Measurements from ENCODE around the gene NFYC.

The NFYC gene

GRCh38 chr1:40783001-40783905 is 91.7 kb downstream of the NFYC start, which contains the start of gene KCNQ4:
TSS of gene KCNQ4 (plus strand) at chr1:40783787. CDS start at chr1:40784094, 307 bp downstream.
- DNase-seq: peak; percentile 78

- DNase-seq: no peak
Measured at GRCh38 chr1:40784141-40784770, 92.8 kb downstream of the NFYC start.

- no peak for DNase-seq
Measured at GRCh38 chr1:40784771-40785151, 93.3 kb downstream of the NFYC start.

GRCh38 chr1:40785446-40785845 is 93.9 kb downstream of the NFYC start:
- DNase-seq: no peak

GRCh38 chr1:40786171-40786994 is 94.9 kb downstream of the NFYC start:
- DNase-seq: no peak

GRCh38 chr1:40786995-40787705 is 95.6 kb downstream of the NFYC start:
- no peak for DNase-seq

- DNase-seq: no peak
Measured at GRCh38 chr1:40787737-40788560, 96.4 kb downstream of the NFYC start.

- no peak for DNase-seq
Measured at GRCh38 chr1:40788561-40789341, 97.2 kb downstream of the NFYC start.

- DNase-seq: no peak
Measured at GRCh38 chr1:40789342-40789598, 97.8 kb downstream of the NFYC start.

- DNase-seq: no peak
Measured at GRCh38 chr1:40789661-40790430, 98.3 kb downstream of the NFYC start.

- no peak for DNase-seq
Measured at GRCh38 chr1:40792036-40792435, 100.5 kb downstream of the NFYC start.

- DNase-seq: no peak
Measured at GRCh38 chr1:40793617-40794016, 102.1 kb downstream of the NFYC start.

- no peak for DNase-seq
Measured at GRCh38 chr1:40794048-40794447, 102.5 kb downstream of the NFYC start.

GRCh38 chr1:40794974-40795715 is 103.6 kb downstream of the NFYC start:
- DNase-seq: no peak

- DNase-seq: no peak
Measured at GRCh38 chr1:40795811-40796586, 104.5 kb downstream of the NFYC start.

GRCh38 chr1:40796939-40797667 is 105.6 kb downstream of the NFYC start:
- no peak for DNase-seq

GRCh38 chr1:40797668-40798010 is 106.1 kb downstream of the NFYC start:
- DNase-seq: no peak

Data from islet precursor cell (in vitro differentiated cells).